NCI-H446 treated with DMSO at 0.1 percent for 48 hours (cell line): ENCODE results near the gene SEMA5A.

Experiments
- DNase-seq: peaks from one replicate; lab custom pipeline; 2025; lab: John Stamatoyannopoulos, UW

The SEMA5A gene

DNA sequence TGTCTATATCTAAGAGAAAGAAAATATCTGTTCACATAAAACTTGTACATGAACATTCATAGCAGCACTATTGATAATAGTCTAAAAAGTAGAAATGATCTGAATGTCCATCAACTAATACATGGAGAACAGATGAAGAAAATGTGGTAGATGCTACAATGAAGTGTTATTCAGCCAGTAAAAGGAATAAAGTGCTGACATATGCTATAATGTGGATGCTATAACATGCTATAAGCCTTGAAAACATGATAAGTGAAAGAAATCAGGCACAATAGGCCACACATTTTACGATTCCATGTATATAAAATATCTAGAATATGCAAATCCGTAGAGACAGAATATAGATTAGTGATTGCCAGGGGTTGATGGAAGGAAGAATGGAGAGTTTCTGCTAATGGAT is 146.8 kb downstream of the SEMA5A start:
- DNase-seq, result no peak

DNA sequence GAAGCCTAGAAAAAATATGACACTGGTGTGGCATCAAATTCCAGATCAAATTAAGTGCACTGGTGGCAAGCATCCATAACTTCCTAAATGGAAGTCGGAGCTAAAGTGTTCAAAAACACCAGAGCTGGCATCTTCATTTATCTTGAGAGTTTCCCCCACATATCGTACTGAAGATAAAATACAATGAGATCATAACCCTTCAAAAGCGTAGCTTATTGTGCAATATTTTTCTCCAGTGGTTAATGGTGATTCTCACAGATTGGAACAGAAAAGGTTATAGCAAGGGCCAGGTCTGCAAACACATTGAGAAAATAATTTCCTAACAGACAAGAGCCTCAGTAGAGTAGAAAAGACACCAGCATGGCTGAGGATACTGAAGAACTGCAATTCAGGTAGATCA is 147.6 kb downstream of the SEMA5A start:
- DNase-seq, result no peak

DNA sequence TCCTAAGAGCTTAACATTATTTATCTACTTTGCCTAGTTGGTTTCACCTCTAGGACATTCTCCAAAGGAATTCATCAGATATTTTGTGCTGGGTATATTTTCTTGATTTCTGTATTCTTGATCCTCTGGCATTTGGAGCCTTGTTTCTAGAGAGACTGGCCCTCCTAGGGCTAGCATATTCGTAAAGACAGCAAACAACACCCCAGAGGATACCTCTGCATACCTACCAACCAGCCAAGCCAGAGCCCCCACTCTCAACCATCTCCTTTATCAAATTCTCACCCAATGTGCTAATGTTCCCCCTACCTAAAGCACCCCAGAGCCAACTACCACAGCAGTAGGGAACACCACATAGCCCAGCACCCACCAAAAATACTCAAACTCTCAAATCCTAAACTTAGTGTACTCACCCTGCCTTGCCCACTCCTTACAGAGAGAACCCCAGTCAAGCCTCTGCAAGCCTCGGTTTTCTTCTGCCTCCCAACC is 149.5 kb downstream of the SEMA5A start:
- no peak for DNase-seq

DNA sequence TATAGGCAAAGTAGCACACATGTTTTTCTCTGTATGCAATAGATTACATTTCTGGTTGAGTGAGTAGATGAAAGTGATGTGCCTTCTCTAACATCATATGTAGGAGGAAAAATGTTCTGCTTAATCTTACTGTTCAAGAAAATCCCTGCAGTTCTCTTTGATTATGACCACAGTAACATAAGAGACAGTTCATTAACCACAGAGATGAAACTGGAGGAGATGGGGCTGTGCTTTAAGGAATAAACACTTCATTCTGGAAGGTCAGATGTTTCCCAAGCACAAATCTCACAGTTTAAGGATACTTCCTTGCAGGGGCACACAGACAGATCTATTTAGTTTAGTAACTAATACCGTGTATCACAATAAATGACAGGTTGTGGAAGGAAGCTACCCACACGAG is 150.2 kb downstream of the SEMA5A start:
- DNase-seq, result no peak

DNA sequence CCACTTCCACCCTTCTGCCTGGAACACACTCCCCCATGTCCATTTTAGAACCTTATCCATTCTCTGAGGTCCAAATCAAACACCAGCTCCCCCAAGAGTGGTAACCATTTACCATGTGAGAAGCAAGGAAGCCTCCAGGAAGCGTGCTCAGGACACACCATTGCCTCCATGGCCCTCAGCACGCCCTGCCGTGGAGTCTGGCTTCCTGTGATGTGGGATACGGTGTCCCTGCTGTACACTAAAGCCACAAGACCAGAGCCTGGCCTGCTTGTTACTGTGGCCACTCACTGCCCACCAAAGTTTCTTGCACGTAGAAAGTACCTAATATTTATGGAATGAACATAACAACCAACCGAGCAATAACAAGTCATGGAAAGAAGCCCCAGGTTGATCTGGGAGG is 151.7 kb downstream of the SEMA5A start:
- no peak for DNase-seq

DNA sequence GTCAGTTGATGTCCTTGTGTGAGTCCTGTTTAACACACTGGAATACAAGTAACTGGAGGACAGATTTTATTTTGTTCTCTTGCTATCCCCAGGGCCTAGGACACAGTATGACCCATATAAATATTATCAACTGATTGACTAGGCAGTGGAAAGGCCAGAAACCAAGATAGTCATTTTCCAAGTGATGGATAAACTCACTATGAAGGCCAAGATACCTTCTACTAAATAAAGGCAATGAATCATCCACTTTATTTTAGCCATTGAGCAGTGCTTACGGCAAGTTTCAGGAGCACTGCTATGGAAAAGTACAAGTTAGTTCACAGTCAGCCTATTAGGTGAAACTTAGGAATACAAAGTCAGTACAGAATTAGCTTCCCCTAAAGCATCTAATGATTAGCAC is 153.2 kb downstream of the SEMA5A start:
- no peak for DNase-seq

DNA sequence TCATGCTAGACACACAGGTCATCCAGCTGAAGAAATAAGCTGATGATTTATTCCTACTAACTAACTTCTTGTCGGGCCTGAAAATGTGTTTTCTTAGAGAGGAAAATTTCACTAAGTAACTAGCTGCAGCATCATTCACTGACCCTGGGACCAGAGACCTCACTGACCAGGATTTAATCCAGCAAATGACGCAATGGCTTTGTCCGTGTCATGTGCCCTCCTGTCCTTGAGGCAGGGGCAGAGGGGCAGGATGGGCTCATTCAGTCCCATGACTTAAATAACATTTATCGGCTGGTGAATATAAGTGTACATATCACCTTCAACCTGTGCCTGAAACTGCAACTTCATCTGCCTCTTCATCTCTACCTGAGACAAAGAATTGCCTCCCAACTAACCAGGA is 154.8 kb downstream of the SEMA5A start:
- no peak for DNase-seq

DNA sequence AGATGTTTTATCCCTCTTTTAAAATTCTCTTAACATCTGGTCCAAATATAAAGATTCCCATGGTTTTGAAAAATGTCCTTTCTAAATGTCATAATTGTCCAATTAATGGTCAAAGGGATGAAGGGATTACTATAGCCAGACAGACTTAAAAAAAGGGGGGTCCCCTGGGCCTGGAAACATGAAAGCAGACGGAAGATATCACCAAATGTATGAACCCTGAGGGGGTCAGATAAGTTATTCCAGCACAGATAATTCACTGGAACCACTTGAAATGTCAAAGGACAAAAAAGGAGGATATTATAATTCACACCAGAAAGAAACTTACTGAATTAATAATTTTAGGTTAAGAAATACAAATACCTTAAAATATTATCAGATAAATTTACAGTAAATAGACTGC is 155.8 kb downstream of the SEMA5A start:
- DNase-seq, result no peak

DNA sequence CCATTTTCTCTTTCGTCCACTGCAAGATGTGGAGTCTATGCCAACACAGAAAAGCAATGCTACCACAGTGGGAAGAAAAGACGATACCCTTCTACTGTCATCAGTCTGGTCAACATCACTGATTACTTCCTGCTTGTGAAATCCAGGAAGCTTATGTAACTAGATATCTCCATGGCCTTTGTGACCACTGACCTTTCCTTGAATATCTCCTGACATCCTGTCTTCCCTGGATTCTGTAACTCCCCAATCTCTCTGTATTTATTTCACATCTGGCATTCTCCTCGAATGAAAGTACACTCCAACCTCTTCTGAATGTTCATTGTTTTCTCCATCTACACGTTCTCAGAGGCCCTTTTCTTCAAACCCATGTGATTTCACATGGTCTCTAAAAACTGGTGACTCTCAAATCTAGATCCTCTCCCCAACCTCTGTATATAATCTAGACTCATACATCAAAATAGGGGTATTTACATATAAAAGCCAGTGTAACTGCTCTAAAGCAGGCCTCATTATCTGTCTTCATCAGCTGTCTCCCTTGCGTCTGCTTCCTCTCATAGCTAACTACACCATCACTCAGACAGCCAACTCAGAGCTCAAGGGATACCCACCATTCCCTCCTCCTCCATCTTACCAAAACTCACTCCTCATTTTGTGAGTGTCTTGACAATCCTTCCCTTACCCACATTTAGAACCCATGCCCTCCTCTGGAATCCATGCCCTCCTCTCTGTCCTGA is 156.8 kb downstream of the SEMA5A start:
- DNase-seq, result no peak

DNA sequence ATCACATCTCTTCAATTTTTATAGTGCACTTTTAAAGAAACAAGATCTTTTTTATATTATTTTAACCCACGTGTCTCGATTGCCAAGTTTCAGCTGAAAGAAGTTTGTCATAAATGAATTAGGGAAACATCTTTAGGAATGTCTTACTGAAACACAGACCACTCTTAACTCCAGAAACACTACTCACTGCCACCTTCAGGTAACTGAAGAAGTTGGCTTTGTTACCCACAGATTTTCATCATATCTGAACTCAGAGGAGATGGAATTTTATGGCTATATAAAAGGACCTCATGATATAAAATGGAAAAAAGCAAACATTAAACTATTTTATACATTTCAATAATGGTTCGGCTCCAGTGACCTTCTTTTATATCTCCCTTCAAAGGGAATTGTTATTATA is 158.0 kb downstream of the SEMA5A start:
- no peak for DNase-seq

DNA sequence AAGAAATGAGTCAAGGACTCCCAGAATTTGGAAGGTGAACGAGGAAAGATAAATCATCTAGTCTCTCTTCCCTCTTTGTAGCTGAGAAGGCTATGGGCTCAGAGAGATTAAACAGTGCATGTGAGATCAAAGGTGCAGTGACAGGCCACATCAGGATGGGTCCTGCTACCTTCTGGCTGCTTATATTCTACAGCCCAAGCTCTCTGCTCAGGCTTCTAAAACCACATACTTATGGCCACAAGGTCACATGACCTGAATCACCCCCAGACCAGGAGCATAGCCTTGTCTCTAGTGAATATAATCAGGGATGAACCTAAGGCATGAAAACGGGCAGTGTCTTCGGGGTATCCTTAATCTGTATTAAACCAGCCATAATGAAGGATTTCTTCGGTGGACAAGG is 158.9 kb downstream of the SEMA5A start:
- DNase-seq, result no peak

DNA sequence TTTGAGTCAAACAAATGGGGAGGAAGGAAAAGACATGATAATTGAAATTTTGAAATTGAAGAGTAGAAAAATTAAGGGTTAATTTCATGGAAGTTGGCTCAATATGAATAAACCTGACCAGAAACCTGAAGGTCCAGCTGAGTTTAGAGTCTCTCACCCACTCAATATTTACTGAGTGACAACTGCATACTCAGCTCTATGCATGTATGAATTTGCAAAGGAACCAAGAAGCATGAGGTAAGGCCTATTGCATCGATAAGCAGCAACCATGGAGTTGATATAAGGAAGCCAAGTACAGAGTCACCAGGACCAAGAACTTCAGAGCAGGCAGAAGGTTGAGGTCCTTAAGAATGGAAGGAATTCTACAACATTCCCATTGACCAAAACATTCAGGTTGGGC is 163.4 kb downstream of the SEMA5A start:
- no peak for DNase-seq

DNA sequence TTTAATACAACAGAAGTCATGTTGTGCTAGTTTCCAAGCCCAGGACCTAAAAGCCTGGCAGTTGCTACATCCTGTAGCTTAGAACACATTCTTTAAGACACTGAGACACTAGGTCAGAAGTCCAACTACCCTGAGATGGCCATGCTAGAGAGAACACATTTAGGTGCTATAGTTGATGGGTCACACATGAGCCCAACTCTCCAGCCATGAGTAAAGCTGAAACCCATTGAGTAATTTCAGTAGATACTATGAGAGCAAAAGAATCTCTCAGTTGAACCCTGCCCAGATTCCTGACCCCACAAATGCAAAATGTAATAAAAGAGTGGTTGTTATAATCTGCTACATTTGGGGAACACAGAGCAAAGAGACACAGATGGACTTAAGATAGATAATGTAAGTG is 164.4 kb downstream of the SEMA5A start:
- DNase-seq, result no peak

DNA sequence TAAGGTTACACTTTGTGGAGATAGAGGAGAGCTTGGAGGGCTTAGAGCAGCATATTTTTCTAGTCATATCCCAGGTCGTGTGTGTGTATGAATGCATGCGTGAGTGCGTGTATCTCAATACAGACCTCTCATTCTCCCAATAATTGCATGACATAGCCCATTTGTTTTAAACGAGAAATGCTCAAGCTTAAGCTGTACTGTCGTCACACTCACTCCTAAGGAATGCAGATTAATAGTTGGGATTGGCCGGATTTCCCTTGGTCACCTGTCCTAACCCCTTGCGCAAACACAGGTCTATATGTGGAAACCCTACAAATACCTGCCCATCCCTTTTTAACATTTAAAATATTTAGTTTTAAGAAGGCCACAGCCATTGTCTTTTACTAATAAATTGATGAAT is 165.8 kb downstream of the SEMA5A start:
- DNase-seq, result no peak

DNA sequence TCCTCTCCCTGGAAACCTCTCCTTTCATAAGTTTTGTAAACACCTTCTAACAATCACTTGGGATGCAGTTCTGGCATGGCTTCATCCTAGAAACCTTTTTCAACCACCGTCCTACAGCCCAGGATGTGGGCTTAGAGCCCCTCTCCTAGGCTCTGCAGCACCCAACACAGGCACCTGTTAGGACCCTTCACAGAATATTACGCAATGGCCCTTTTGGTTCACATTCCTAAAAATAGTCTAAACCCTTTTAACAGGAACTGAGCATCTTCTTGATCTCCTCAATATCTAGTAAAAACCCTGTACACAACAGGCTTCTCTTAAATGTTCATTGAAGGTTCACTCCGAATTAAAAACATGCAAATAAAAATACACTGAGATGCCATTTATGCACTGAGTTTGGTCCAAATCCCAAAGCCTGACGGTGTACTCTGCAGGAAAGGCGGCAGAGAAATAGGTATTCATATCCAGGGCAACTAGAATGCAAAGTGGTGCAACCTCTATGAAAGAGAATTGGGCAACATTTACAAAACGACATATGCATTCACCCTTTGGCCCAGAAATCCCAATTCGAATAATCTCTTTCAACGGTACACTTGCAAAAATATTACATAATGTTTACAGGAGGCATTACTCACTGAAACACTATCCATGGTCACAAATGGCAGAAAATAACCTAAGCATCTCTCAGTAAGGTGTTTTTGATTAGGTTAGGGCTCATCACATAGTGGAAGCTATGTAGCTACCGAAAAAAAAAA is 169.3 kb downstream of the SEMA5A start:
- no peak for DNase-seq

DNA sequence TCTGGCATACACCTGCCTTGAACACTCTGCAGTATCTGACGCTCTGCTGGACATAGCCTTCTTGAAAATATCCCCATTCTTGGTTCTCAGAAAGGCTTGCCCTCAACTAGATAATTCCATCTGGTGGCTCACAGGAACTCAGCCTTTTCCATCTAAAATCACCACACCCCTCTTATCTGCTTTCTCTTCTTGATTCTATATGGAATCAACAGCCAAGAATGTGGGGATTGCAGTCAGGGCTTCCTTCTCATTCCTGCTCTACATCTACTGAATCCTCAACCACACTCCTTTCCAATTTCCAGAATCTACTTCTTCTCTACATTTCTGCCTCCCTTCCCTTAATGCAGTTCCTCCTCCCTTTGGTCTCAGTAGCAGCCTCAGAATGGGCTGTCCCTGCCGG is 170.1 kb downstream of the SEMA5A start:
- DNase-seq, result no peak

DNA sequence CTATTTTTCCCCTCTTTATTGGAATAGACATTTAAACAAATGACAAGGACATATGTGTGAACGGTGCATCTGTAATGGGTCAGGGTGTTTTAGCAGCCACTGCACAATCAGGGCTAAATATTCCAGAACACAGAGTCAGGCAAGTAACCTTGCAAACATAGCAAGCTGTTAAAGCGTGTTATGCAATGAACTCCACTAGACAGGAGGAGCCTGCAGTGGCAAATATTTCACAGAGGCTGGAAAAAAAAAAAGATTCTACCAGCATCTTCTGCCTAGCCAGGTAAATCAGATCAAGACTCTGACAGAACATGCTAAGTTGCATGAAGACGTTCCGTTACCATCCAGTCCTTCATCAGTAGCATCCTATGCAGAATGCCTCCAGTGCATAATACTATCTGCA is 171.8 kb downstream of the SEMA5A start:
- DNase-seq, result no peak

DNA sequence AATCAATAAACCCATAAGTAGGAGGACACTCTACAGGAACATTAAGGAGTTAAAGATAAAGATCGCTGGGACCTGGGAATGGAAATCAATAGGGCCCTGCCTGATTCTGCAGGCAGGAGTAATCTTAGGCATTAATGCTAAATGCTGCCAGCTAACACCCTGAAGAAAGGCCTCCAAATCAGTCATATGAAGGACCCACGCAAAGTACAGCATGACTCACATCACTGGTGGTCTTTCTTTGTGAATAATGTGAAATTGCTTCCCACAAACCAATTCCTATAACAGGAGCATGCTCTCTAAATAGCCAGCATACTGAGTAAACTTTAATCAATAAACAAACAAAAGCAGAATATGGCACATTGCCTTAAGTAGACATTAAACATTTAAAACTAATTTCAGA is 172.3 kb downstream of the SEMA5A start:
- DNase-seq, result no peak

DNA sequence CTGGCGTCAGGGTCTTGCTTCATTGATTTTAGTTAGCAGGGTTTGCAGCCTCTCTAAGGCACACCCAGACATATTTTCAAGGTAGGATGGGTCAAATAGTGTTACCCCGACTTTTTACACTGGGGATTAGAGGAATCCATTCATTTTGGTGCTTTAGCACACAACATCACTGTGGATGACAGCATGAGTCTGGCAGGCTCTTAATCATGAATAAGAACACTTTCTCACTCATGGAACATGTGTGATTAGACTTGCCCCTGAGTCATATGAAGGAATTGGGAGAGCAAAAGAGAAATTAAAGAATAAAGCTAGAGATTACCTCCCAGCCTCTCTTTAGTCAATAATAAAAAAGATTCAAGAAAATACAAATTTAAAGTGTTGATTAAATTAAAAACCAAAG is 175.6 kb downstream of the SEMA5A start:
- DNase-seq, result no peak

DNA sequence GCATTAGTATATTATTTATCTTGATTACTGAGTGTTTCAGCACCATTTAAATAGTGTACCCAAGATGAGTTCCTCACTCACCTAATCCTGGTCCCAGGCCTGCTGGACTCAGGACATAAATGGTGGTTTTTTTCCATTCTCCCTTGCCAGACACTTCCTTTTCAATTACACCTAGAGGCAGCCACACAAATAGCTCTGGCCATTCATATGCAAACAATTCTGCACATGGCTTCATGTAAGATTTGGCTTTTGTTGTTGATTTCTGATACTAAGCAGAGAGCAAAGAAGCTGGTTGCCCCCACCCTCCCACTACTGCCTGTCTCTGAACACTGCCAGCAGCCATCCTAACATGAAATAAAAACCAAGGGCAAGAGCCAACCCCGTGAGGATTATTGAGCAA is 180.4 kb downstream of the SEMA5A start:
- DNase-seq, result no peak

DNA sequence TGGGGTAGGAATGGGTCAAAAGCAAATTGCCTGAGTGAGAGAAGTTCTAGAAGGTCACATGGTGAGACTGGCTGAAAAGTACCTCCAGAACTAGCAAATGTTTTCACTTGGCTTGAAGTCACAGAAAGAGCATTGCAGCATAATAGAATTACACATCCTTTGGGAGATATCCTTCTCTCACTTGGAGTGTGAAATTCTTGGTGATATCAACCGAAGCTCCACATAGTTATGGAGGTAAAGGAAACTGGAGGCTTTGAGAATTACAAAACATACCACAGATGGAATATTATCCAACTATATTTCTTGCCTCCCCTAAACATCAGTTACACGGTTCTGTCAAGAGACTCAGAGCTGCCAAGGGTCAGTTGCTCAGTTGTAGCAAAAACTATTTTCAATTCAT is 182.4 kb downstream of the SEMA5A start:
- no peak for DNase-seq

DNA sequence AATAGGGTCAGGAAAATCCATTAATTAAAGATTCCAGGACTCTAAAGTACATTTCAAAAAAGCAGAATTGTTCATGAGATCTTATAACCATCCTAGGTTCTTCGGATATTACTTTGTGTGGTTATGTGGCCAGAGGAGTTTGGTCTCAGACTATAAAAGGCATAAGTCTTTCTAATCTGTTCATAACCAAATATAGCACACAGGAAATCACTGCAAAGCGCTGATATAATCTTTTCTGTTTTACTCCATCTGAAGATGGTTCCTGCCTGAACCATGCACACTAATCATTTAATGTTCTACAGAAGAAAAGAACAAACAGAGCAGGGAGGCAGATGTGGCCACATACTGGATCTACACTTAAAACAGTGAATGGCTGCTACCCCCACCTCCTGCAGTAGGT is 182.8 kb downstream of the SEMA5A start:
- DNase-seq, result no peak

DNA sequence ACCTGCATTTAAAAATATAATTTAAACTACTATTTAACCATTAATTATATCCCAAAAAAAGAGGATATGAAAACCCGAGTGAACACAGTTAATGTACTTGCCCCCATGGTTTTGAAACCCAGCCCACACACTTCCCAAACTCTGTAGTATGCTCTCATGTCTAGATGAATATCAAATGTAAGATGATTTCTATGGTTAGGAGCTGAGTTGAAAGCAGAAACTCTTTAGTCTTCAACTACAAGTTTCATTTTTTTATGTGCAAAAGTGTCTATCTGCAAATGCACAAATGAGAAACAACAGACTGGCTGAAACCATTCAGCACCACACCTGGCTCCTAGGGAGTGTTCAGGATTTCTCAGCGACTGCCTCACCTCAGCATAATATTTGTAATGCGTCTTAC is 183.3 kb downstream of the SEMA5A start:
- DNase-seq, result no peak

DNA sequence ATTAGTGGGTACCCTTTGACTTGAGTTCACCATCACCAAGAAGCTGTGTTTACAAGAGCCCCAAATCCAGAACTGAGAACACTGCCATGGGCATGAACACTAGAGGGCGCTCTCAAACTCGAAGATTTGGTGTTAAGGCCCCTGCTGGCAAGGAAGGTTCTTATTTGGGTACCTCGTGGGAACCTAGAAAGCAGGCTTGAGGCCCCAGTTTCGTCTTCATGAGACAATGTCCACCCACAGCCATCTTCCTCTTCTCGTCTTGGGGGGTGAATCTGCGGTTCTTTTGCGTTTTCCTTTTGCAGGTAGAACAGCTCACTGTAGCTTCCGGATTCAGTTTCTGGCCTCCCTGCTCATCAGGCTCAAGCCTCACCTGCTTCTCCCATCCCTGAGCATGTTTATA is 184.0 kb downstream of the SEMA5A start:
- peak; percentile 30 for DNase-seq
